HG02885 (cell line): ENCODE data around the gene GPR55.

Experiments used
- ATAC-seq: cut with Tn5 transposase; IDR thresholded peaks from one replicate; pipeline ENCODE4 v1.9.1; 2021; ENCODE audit warnings: mild to moderate bottlenecking; ENCODE audit not compliant: unreplicated experiment, poor library complexity

The GPR55 gene

DNA sequence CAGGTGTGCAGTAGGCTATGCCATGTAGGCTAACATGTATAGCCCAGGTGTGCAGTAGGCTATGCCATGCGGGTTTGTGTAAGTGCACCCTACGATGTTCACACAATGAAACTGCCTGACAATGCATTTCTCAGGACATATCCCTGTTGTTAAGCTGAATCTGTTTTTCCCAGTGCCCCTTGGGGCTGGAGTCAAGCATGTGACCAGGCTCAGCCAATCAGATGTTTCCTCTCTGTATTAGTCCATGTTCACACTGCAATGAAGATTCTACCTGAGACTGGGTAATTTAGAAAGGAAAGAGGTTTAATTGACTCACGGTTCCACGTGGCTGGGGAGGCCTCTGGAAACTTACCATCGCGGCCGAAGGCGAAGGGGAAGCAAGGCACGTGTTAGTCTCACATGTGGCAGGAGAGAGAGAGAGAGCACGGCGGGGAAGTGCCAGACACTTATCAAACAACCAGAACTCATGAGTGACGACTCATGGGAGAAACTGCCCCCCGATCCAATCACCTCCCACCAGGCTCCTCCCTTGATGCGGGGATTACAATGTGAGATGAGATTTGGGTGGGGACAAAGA, 36.1 kb downstream of the GPR55 start:
- no peak for ATAC-seq

DNA sequence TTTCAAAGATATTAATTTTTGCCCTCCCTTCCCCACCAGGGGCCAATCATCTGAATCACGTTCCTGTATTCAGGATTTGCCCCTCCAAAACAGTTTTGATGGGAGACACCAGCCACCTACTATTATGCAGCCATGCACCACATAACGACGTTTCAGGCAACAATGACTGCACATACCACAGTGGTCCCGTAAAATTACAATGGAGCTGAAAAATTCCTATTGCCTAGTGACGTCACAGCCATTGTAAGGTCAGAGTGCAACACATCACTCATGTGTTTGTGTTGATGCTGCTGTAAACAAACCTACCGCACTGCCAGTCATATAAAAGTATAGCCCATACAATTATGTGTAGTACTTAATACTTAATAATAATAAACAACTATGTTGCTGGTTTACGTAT, 37.7 kb downstream of the GPR55 start:
- no peak for ATAC-seq

DNA sequence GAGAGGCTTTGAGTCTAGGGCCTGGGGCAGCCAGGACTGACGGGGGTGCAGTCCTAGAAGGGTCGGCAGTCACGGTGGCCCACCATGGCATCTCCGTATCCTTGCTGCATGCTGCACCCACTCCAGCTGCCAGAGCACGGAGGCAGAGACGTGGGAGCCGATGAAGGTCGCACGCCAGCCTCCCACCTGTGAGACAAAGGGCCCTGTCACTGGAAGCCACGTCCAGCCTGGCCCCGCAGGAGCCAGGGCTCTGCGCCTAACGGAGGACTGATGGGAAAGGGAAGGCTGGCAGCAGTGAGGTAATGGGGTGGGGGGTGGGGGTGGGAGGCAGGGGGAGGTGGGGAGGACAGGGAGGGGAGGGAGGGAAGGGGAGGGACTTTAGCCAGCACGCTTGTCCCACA, 38.4 kb downstream of the GPR55 start:
- ATAC-seq = no peak

DNA sequence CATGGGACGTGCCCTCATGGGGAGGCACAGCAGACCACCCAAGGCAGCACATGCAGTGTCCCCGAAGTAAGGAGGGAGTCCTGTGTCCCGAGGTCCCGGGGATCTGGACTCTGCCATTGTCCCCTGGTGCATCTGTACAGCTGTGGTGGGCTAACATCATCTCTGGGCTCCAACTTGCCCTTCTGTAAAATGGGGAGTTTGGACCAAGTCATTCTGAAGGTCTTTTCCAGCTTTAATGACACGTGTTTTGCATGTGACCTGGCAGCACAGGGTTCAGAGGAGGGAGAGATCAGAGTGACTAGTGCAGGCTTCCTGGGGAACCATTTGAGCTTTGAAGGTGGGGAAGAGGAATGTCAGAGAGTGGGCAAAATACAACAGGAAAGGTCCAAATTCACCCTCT, 38.8 kb downstream of the GPR55 start:
- ATAC-seq = no peak

DNA sequence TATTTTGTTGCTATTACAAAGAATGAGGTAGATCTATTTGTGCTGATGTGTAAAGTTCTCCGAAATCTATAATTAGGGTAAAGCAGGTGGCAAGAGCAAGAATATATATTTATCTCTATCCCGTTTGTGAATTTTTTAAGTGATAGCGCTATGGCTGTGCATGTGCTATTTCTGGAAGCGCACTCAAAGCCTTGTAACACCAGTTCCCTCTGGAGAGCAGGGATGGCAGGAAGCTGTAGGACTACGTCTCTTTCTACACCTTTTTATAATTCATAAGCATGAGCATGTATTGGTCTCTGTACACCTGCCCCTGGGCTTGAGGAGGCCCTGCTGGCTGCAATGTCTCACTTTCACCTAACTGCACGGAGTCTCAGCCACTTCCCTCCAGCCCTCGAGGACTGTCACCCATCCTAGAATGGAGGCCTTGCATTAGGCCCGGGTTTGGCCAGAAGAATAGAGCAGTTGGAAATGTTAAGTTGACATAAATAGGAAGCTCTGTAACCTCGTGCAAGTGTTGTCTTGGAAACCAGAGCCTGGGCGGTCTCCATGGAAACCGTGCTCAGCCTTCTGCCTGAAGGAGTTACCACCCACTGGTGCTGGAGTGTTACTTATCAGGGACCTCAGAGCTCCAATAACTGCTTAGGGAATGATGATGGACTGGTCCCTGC, 39.4 kb downstream of the GPR55 start:
- no peak for ATAC-seq

DNA sequence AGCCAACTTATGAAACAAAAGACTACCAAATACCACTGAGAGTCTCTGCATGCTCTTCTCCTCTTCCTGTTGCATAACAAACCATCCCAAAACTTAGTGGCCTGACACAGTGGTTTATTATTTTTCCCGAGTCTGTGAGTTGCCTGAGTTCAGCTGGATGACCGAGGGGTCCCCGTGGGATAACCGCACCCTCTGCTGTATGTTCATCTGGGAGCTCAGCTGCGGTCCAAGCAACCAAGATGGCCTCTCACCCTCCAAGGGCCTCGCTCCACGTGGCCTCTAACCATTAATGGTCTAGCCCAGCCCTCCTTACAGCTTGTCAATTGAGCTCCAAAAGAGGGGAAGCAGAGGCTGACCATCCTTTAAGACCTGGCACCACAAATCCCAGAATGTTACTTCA, 43.2 kb downstream of the GPR55 start:
- ATAC-seq = no peak

DNA sequence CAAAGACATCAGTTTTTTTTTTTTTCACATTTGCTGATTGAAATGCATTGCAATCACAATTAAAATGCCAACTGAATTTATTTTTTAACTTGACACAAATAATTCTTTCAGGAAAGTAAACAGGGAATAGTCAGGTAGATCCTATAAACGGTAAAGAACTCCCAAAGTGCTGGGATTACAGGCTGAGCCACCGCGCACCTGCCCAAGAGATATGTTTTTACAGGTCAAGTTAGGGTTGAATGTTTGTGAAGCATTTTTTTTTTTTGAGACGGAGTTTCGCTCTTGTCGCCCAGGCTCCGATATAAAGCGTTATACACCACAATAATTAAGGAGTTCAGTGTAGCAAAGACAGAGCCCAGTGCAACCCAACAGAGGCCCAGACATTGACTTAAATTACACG, 45.2 kb downstream of the GPR55 start:
- no peak for ATAC-seq

DNA sequence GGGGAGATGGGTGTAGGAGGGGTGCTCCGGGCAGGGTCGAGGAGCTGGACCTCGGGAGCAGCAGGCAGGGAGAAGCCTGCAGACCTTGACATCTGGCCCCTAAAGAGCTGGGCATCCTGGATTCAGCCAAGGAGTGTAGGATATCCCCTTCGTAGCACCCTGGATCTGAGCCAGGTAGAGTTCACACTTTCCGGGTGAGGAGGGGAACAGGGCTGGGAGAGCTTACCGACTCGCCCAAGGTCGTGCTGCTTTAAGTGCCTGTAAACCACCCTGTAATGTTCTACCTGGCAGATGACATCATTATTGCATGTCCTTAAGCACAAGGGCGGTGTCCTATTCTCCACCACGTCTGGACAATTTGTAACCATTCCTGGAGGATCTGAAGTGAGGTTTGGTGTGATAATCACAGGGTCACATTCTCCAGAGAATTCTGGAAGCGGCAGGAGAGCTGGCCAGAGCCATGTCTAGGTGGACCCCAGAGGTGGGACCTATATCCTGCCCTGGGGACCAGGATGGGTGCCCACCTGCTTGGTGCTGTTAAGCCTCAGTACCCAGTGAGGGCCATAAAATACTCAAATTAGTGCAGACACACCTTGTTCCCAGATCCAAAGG, 45.7 kb downstream of the GPR55 start:
- no peak for ATAC-seq

DNA sequence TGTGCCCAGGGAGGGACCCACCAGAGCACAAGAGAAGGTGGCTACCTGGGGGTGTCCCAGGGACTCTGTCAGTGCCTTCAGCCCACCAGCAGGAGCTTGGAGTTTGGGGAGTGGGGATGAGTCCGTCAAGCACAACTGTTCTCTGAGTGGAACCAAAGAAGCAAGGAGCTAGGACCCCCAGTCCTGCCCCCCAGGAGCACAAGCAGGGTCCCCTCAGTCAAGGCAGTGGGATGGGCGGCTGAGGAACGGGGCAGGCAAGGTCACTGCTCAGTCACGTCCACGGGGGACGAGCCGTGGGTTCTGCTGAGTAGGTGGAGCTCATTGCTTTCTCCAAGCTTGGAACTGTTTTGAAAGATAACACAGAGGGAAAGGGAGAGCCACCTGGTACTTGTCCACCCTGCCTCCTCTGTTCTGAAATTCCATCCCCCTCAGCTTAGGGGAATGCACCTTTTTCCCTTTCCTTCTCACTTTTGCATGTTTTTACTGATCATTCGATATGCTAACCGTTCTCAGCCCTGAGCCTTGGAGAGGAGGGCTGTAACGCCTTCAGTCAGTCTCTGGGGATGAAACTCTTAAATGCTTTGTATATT, 46.3 kb downstream of the GPR55 start:
- no peak for ATAC-seq

DNA sequence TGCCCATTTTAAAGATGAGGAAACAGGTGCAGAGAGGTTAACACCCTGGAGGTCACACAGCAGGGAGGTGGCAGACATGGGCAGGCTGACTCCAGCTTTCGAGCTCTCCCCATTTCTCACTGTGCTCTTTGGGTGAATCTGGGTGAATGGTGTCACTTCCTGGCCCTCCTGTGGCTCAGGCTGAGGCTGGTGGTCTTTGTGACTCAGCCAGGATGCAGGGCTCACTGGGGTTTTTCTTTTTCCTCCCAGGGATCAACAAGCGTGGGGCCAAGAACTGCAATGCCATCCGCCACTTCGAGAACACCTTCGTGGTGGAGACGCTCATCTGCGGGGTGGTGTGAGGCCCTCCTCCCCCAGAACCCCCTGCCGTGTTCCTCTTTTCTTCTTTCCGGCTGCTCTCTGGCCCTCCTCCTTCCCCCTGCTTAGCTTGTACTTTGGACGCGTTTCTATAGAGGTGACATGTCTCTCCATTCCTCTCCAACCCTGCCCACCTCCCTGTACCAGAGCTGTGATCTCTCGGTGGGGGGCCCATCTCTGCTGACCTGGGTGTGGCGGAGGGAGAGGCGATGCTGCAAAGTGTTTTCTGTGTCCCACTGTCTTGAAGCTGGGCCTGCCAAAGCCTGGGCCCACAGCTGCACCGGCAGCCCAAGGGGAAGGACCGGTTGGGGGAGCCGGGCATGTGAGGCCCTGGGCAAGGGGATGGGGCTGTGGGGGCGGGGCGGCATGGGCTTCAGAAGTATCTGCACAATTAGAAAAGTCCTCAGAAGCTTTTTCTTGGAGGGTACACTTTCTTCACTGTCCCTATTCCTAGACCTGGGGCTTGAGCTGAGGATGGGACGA, 47.1 kb downstream of the GPR55 start:
- no peak for ATAC-seq

DNA sequence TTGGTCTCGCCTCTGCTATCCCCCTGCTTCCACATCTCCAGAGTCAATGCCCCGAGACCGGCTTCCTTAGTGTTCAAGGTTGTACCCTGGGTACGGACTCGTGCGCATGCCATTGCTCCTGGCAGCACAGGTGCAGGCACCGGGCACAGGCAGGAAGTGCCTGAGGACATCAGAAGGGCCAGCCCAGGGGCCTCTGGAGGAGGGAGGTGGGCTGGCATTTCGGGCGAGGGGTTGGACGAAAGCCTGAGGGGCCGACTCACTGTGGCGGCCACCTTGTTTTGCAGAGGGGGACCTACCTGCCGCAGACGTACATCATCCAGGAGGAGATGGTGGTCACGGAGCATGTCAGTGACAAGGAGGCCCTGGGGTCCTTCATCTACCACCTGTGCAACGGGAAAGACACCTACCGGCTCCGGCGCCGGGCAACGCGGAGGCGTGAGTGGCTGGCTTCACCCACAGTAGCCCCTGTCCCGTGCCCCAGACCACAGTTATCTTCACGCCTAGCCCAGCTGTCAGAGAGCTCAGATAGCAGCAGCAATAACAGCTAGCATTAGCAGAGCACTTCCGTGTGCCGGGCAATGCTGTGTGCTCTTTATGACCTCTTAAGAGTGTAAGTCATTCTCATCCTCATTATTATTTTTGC, 47.8 kb downstream of the GPR55 start:
- no peak for ATAC-seq

DNA sequence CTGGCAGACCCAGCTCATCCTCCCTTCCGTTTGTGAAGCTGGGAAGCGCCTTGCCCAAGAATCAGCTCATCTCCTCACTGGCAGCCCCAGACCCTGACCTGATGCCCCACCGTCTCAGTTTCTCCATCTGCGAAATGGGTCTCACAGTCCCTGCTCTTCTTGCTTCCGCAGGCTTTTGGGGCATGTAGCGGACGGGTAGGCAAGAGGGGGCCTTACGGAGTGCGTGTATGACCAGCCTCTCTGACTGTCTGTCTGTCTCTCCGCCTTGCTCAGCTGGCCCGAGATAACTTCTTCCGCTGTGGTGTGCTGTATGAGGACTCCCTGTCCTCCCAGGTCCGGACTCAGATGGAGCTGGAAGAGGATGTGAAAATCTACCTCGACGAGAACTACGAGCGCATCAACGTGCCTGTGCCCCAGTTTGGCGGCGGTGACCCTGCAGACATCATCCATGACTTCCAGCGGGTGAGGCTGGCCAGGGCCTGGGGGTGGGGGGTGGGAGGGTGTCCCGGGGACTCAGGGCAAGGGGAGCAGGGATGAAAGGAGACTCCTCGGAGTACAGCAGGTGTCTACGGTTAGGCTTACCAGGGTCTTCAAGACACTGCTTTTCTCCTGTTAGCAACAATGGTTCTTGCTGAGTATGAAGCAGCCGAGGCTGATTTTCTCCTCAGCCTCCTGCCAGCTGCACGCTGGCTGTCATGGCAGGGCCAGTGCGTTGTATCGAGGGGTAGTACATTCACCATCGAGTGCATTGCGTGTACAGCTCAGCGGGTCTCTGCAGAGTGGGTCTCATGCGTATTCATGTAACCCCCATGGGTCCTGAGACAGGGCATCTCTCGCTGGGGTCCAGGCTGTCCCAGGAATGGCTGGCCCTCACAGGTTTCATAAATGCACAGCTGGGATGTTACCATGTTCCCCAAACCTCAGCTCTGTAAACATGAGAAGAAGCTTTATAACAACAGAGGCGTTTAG, 49.4 kb downstream of the GPR55 start:
- no peak for ATAC-seq

DNA sequence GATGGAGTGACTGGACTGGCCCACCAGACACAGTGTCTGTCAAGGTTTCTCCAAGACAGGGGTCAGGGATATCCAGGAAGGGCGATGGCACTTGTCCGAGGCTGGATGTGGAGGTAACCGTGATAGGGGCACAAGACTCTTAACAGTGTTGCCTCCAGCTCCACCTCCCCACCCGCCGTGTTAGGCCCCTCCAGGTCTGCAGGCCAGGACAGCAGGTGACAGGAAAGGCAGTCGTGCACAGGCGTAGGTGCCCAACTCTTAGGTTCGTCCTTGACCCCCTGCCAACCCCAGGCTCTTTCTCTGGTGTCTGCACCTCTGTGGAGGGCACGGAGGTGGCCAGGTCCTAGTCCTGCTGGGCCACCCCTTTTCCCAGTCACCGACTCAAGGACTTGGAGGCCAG, 50.2 kb downstream of the GPR55 start:
- no peak for ATAC-seq

DNA sequence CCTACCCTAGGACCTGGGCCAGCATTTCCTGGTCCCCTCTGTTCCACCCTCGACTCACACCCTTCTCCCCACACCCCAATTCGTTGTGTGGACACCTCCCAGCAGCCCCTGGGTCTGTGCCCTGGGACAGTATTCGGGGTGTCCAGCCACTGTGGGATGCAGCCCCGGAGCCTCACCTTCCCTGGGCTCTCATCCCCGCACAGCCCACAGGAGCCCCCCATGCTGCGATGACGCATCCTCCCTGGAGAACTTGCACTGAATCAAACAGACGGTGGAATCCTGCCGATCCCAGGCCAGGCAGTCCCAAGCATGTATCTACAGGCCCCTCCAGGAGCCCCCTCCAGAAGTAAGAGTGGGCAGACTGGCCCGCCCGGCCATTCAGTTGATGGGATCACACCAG, 50.6 kb downstream of the GPR55 start:
- no peak for ATAC-seq

DNA sequence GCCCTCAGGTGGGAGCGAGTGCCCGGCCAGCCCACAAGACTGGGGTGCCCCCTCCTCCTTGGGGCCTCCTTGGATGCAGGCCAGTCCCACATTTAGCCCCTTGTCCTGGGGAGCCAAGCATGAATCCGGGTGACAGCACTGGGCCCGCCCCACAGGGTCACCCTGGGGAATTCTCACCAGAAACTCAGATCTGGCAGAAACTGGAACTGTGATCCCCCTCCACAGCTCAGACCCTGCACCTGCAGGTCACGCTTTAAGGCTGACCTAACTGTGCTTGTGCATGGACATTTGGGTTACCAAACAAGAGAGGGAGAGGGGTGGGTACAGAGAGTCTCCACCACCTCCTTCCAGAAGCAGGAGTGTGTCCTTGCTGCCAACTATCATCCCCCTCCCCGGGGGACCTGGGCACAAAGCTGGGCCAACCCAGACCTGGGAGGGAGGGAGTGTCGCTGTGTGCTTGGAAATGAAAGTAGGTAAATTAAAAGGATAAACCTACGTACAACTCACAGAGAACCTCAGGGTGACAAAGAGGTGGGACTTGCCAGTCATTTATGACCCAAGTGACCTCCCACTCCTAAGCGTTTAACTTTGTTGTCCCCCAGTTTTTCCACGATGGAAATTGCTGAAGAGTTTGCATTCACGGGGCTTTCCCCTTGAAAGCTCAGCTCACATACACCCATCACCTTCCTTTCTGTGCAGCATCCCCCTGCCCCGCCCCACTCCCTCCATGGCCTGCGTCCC, 51.2 kb downstream of the GPR55 start:
- peak; percentile 75 for ATAC-seq

DNA sequence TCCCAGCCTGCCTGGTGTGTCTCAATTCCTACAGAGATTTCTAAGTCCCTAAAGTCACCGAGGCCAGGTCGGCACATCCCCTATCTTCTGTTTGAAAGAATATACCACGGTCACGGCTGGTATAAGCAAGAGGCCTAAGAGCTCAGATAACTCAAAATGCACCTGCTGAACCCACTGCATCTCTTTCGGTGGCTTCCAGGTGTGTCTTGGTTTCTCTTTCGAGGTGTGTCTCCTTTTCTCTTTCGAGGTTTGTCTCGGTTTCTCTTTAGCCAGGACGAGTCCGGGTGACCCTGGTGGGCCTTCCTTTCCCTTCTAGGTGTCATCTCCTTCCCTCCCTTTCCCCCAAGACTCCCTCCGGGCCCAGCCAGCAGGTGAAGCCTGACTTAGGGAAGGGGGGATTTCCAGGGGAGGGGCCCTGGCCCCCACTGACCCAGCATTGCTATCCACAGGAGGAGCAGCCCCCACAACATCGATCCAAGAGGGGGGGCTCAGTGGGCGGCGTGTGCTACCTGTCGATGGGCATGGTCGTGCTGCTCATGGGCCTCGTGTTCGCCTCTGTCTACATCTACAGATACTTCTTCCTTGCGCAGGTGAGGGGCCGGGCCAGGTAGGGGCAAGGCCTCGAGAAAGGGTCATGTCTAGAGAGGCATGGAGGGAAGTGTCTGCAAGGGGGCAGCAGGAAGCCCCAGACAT, 51.9 kb downstream of the GPR55 start:
- ATAC-seq = peak; percentile 71

DNA sequence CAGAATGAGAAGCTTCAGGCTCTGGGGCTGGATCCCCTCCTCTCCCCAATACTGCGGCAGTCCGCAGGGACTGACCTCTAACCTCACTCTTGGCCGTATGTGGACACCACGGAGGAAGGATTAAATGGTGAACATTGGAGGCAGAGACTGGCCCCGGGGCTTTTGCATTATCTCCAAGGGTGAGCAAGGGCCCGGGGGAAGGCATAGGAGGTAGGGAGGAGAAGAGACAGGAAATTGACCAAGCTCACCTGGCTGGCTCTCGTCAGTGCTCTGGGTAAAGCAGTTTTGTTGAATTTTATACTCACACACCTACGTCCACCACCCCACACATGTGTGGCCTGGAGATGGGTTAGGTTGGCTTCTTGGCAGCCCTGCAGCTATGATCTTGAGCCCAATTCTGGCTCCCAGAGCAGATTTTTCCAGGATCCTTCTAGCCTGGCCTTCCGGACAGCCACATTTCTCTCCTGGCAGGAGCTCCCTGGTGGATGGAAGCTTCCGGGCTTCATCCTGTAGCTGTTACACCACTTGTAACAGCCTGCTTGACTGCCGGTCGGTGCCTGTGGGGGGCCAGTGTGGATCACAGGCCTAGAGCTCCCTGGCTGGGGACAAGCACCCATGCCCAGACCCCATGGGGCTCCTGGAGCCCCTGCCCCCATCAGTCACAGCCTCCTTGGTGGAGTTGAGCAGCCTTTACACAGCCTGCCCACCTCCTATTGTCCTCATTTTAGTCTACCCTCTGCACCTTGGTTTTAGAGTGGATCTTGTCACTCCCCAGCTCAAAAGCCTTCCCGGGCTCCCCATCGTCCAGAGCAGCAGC, 52.7 kb downstream of the GPR55 start:
- ATAC-seq = peak; percentile 0
